H1 (cell line): ENCODE data around the gene DNASE2B.

Source experiments
- CHD2 ChIP-seq: IDR thresholded peaks from 2 replicates; pipeline ENCODE4 v1.6.1; 2012; ENCODE audit warnings: low read length, improper control_type of control experiment
- CTCF ChIP-seq, 3 experiments: IDR thresholded peaks; 1 replicate in 2 of 3; 2 replicates in 1 of 3; pipeline versions ENCODE4 v1.5.1 to v1.6.1; 2011; ENCODE audit warnings: low read length in 3 of 3, mild to moderate bottlenecking in 3 of 3, inconsistent platforms in 2 of 3, low read depth in 1 of 3, moderate library complexity in 1 of 3; ENCODE audit not compliant: insufficient read depth in 1 of 3; ENCODE audit errors: control extremely low read depth in 1 of 3
- EGR1 ChIP-seq: IDR thresholded peaks from 2 replicates; pipeline ENCODE4 v1.6.1; 2011; ENCODE audit warnings: low read depth, low read length, borderline replicate concordance
- HDAC2 ChIP-seq, 2 experiments: fragments of 300-600 bp in 1 of 2; sonication (generic) in 1 of 2; IDR thresholded peaks; 2 replicates each; pipeline ENCODE4 v1.6.1; 2011 to 2012; ENCODE audit warnings: low read depth in 2 of 2, low read length in 2 of 2, mild to moderate bottlenecking in 2 of 2, moderate library complexity in 2 of 2, borderline replicate concordance in 1 of 2, inconsistent platforms in 1 of 2
- MAX ChIP-seq: IDR thresholded peaks from 2 replicates; pipeline ENCODE4 v1.6.1; 2012; ENCODE audit warnings: inconsistent platforms
- PHF8 ChIP-seq: fragments of 200-600 bp; sonication (generic); conservative IDR thresholded peaks from 2 replicates; pipeline ENCODE4 v1.7.1; 2012; ENCODE audit warnings: low read depth, mild to moderate bottlenecking, inconsistent platforms, low read length, moderate library complexity
- POLR2AphosphoS5 ChIP-seq: IDR thresholded peaks from 2 replicates; pipeline ENCODE4 v1.6.1; 2011; ENCODE audit warnings: low read depth, low read length
- RAD21 ChIP-seq, 2 experiments: IDR thresholded peaks in 1 of 2; conservative IDR thresholded peaks in 1 of 2; 2 replicates each; pipeline ENCODE4 v1.6.1; 2011; ENCODE audit warnings: low read depth in 2 of 2, low read length in 2 of 2, improper control_type of control experiment in 1 of 2, inconsistent platforms in 1 of 2, mild to moderate bottlenecking in 1 of 2, moderate library complexity in 1 of 2
- RBBP5 ChIP-seq: IDR thresholded peaks from 2 replicates; pipeline ENCODE4 v1.7.1; 2012; ENCODE audit warnings: low read depth, mild to moderate bottlenecking, inconsistent platforms, low read length, moderate library complexity, borderline replicate concordance
- RNF2 ChIP-seq: fragments of 200-900, 300-1000 bp; sonication (generic); IDR thresholded peaks from 2 replicates; pipeline ENCODE4 v1.7.1; 2016; ENCODE audit warnings: borderline replicate concordance, low read depth, mild to moderate bottlenecking, antibody characterized with exemption, low read length; ENCODE audit not compliant: poor library complexity, severe bottlenecking; ENCODE audit errors: missing control alignments
- SIRT6 ChIP-seq: IDR thresholded peaks from one replicate; pipeline ENCODE4 v1.7.1; 2012; ENCODE audit warnings: low read length, inconsistent platforms
- SIX5 ChIP-seq: IDR thresholded peaks from 2 replicates; pipeline ENCODE4 v1.6.1; 2011; ENCODE audit warnings: mild to moderate bottlenecking, low read depth, low read length
- SP1 ChIP-seq: IDR thresholded peaks from 2 replicates; pipeline ENCODE4 v1.6.1; 2011; ENCODE audit warnings: low read depth, low read length
- YY1 ChIP-seq: IDR thresholded peaks from 2 replicates; pipeline ENCODE4 v1.6.1; 2011; ENCODE audit warnings: low read depth, mild to moderate bottlenecking, low read length

- TF ChIP-seq RAD21 (IDR thresholded peaks at IDR 0.05 in 1 of 2, conservative IDR thresholded peaks at IDR 0.05 in 1 of 2; ENCODE audit: low read depth in 2 of 2, low read length in 2 of 2) (peak; percentile 82 to 84), HDAC2 (IDR thresholded peaks at IDR 0.05; ENCODE audit: borderline replicate concordance in 1 of 2, low read depth in 2 of 2, low read length in 2 of 2) (no peak), SP1 (no peak), CHD2 (no peak), CTCF (IDR thresholded peaks at IDR 0.05; ENCODE audit: control extremely low read depth in 1 of 3, insufficient read depth in 1 of 3, low read depth in 1 of 3, low read length in 3 of 3) (peak in 2 of 3 experiments; percentile 61 to 65; a peak in 3 of 4 replicates), RNF2 (no peak), POLR2AphosphoS5 (no peak), RBBP5 (no peak), MAX (no peak), EGR1 (no peak), PHF8 (no peak), YY1 (no peak), SIRT6 (no peak), SIX5 (no peak)
Observed at GRCh38 chr1:84433258-84434080, 35.2 kb downstream of the DNASE2B start.
